Natural killer cell (primary cell): Measurements from ENCODE around the gene FBN3. TPM values are rescaled to one million over a fixed set of nuclear protein-coding genes. Genes with fewer than 3 reads are reported as not detected.

Experiments used
- ATAC-seq, 3 donors: fragments of 150-1000 bp in 2 of 3; fragments of 200-7000 bp in 1 of 3; cut with Tn5 transposase; 1 replicate in 1 of 3; 2 replicates in 2 of 3; pipeline ENCODE4 v1.10.0; 2021; ENCODE audit warnings: mild to moderate bottlenecking in 2 of 3, moderate library complexity in 2 of 3
- DNase-seq, 2 donors: peaks; one replicate each; pipeline versions ENCODE4 v3.0.0 to v3.0.0-alpha.2; 2013 to 2021; ENCODE audit warnings: mixed read lengths in 1 of 2
- H3K27ac ChIP-seq: one replicate; pipeline ENCODE4 v1.5.1; 2013; ENCODE audit warnings: mild to moderate bottlenecking, low read length
- H3K27me3 ChIP-seq: one replicate; pipeline ENCODE4 v1.6.1; 2013; ENCODE audit warnings: low read length; ENCODE audit not compliant: control insufficient read depth, insufficient read depth
- H3K36me3 ChIP-seq: one replicate; pipeline ENCODE4 v1.6.1; 2013; ENCODE audit warnings: low read length; ENCODE audit not compliant: control insufficient read depth, insufficient read depth
- H3K4me1 ChIP-seq: one replicate; pipeline ENCODE4 v1.6.1; 2013; ENCODE audit warnings: low read length; ENCODE audit not compliant: control insufficient read depth, insufficient read depth
- H3K4me3 ChIP-seq: one replicate; pipeline ENCODE4 v1.5.1; 2013; ENCODE audit warnings: low read length
- H3K9me3 ChIP-seq: one replicate; pipeline ENCODE4 v1.6.1; 2013; ENCODE audit warnings: low read length; ENCODE audit not compliant: control insufficient read depth, insufficient read depth
- H3K27ac Mint-ChIP-seq, 2 donors: one replicate each; pipeline ENCODE4 v1.8.0; 2022; ENCODE audit warnings: mild to moderate bottlenecking in 2 of 2, mixed read lengths in 2 of 2, moderate library complexity in 1 of 2
- H3K27me3 Mint-ChIP-seq, 2 donors: one replicate each; pipeline ENCODE4 v1.8.0; 2022; ENCODE audit warnings: low read depth in 2 of 2, mixed read lengths in 2 of 2
- H3K36me3 Mint-ChIP-seq: one replicate; pipeline ENCODE4 v1.8.0; 2022; ENCODE audit warnings: mixed read lengths
- H3K4me1 Mint-ChIP-seq, 2 donors: one replicate each; pipeline ENCODE4 v1.8.0; 2022; ENCODE audit warnings: mixed read lengths in 2 of 2
- H3K4me3 Mint-ChIP-seq: one replicate; pipeline ENCODE4 v1.8.0; 2022; ENCODE audit warnings: mild to moderate bottlenecking, moderate library complexity, mixed read lengths
- H3K9me3 Mint-ChIP-seq, 2 donors: one replicate each; pipeline ENCODE4 v1.8.0; 2022; ENCODE audit warnings: mixed read lengths in 2 of 2
- CTCF ChIP-seq: fragments of 200-600 bp; IDR thresholded peaks from one replicate; pipeline ENCODE4 v1.8.0; 2022; ENCODE audit warnings: antibody characterized with exemption
- WGBS: methylation state at CpG from one replicate; pipeline ENCODE4 v1.1.7; 2013; ENCODE audit warnings: missing lambda C conversion rate; ENCODE audit not compliant: insufficient coverage; 5-methylcytosine and 5-hydroxymethylcytosine counted together
- intact Hi-C: fragments of 100-400 bp; cut with micrococcal nuclease; formaldehyde crosslinking; loops from one replicate; pipeline ENCODE4 v1.14.2; 2022
- total RNA-seq, 4 donors: library from RNA; stranded (reverse); fragments of 120-200 nt in 1 of 4; gene quantifications; one replicate each; pipeline versions ENCODE4 v1.2.3 to v1.2.4, GENCODE V29; 2013 to 2022

The FBN3 gene
- total RNA-seq, 3 donors from 2014 or later (not counting 1 experiment from before 2014, with no cell fraction given): 0.25 TPM; not detected in 2

DNA sequence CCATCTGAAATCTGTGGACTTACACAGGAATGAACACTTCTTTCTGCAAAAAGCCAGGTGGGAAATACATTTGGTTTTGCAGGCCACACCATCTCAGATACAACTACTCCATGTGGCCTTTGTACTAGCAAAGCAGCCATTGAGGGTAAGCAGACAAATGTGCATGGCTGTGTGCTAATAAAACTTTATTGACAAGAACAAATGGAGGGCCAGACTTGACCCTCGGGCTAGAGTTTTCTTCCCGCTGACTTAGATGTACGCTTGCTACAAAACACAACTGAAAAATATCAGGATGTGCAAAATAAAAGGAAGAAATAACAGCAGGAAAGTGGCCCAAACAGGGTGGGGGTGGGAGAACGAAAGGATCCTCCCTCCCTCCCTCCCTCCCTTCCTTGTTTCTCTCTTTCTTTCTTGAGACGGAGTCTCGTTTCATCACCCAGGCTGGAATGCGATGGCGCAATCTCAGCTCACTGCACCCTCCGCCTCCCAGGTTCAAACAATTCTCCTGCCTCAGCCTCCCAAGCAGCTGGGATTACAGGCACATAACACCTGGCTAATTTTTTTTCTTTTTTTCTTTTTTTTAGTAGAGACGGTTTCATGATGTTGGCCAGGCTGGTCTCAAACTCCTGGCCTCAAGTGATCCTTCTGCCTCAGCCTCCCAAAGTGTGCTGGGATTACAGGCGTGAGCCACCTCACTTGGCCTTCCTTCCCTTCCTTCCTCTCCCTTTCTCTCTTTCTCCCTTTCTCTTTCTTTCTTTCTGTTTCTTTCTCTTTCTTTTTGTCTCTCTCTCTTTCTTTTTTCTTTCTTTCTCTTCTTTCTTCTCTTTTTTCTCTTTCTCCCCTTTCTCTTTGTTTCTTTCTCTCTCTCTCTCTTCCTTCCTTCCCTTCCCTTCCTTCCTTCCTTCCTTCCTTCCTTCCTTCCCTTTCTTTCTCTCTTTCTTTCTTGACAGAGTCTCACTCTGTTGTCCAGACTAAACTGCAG is 67.5 kb downstream of the FBN3 start:
- Histone ChIP-seq H3K4me3 (no peak overlapping the region), H3K27me3 (no peaks in the 10 kb centered on the region), H3K36me3 (no peaks in the 10 kb centered on the region), H3K4me1 (no peaks in the 10 kb centered on the region), H3K27ac (no peak overlapping the region), H3K9me3 (no peaks in the 10 kb centered on the region)
- H3K4me1 Mint-ChIP-seq: no peaks in the 10 kb centered on the region
- H3K4me3 Mint-ChIP-seq: no peak overlapping the region
- no peaks in the 10 kb centered on the region for H3K27me3 Mint-ChIP-seq
- intact Hi-C loops: no loop called here
- no peak for ATAC-seq
- H3K36me3 Mint-ChIP-seq: no peaks in the 10 kb centered on the region
- no peak for TF ChIP-seq CTCF
- no peaks in the 10 kb centered on the region for H3K9me3 Mint-ChIP-seq
- H3K27ac Mint-ChIP-seq: no peak overlapping the region
- no peak for DNase-seq
- 95% methylated on average over 11 of the region's 11 CpGs for WGBS

DNA sequence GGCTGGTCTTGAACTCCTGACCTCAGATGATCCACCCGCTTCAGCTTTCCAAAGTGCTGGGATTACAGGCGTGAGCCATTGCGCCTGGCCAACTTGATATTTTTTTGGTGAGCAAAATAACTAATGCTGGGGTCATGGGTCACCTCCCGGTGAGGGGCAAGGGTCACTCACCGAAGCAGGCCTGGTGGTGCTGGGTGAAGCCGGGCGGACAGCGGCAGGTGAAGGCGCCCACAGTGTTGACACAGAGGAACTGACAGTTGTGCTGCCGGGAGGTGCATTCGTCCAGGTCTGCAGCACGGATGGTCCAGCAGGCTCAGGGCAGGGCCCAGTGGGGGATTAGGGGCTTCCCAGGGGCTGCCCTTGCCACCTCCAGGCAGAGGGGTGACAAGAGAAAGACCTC is 68.6 kb downstream of the FBN3 start:
- Histone ChIP-seq H3K9me3 (no peaks in the 10 kb centered on the region), H3K4me3 (no peak overlapping the region), H3K27ac (no peak overlapping the region), H3K27me3 (no peaks in the 10 kb centered on the region), H3K4me1 (no peaks in the 10 kb centered on the region), H3K36me3 (no peaks in the 10 kb centered on the region)
- 95% methylated on average over 12 of the region's 12 CpGs for whole genome bisulfite sequencing
- ATAC-seq: no peak
- H3K9me3 Mint-ChIP-seq: no peaks in the 10 kb centered on the region
- H3K36me3 Mint-ChIP-seq: no peaks in the 10 kb centered on the region
- H3K4me1 Mint-ChIP-seq: no peaks in the 10 kb centered on the region
- no peaks in the 10 kb centered on the region for H3K27me3 Mint-ChIP-seq
- no peak overlapping the region for H3K4me3 Mint-ChIP-seq
- intact Hi-C loops: no loop called here
- no peak overlapping the region for H3K27ac Mint-ChIP-seq
- no peak for TF ChIP-seq CTCF
- DNase-seq: no peak

- Mint-ChIP-seq H3K4me1 (no peaks in the 10 kb centered on the region), H3K27ac (no peak overlapping the region), H3K36me3 (no peaks in the 10 kb centered on the region), H3K4me3 (no peak overlapping the region), H3K27me3 (no peaks in the 10 kb centered on the region), H3K9me3 (no peaks in the 10 kb centered on the region)
- Histone ChIP-seq H3K4me3 (no peak overlapping the region), H3K36me3 (no peaks in the 10 kb centered on the region), H3K4me1 (no peaks in the 10 kb centered on the region), H3K27ac (no peak overlapping the region), H3K9me3 (no peaks in the 10 kb centered on the region), H3K27me3 (no peaks in the 10 kb centered on the region)
- TF ChIP-seq CTCF: no peak
- ATAC-seq (no peak), DNase-seq (no peak)
- intact Hi-C loops: no loop called here
- WGBS: 92% methylated on average over 6 of the region's 6 CpGs
Measured at GRCh38 chr19:8079988-8080387, 69.4 kb downstream of the FBN3 start.
